Stomach (tissue), 9 donors: ENCODE measurements around the gene KREMEN2. TPM values are rescaled to one million over a fixed set of nuclear protein-coding genes. Genes with fewer than 3 reads are reported as not detected.

Source experiments
- DNase-seq, 2 donors: peaks; one replicate each; pipeline versions ENCODE4 v3.0.0 to v3.0.0-alpha.2; 2013 to 2019
- H3K27ac ChIP-seq, 5 donors: fragments of 200-600 bp in 4 of 5; sonication (generic) in 4 of 5; one replicate each; pipeline ENCODE4 v1.5.1; 2013 to 2019; ENCODE audit warnings: mild to moderate bottlenecking in 1 of 5, moderate library complexity in 1 of 5
- H3K27me3 ChIP-seq, 3 donors: fragments of 200-600 bp; sonication (generic); one replicate each; pipeline ENCODE4 v1.5.1; 2017 to 2019; ENCODE audit warnings: mixed run types in 1 of 3
- H3K36me3 ChIP-seq, 4 donors: fragments of 200-600 bp; sonication (generic); 1 replicate in 3 of 4; 2 replicates in 1 of 4; pipeline ENCODE4 v1.5.1; 2016 to 2019
- H3K4me1 ChIP-seq, 4 donors: fragments of 200-600 bp; sonication (generic); one replicate each; pipeline ENCODE4 v1.5.1; 2016 to 2019
- H3K4me3 ChIP-seq, 4 donors: fragments of 200-600 bp; sonication (generic) in 3 of 4; one replicate each; pipeline ENCODE4 v1.5.1; 2016 to 2019; ENCODE audit warnings: mild to moderate bottlenecking in 1 of 4
- H3K9me3 ChIP-seq, 4 donors: fragments of 200-600 bp; sonication (generic); one replicate each; pipeline ENCODE4 v1.5.1; 2016 to 2019
- EP300 ChIP-seq: sonication (generic); formaldehyde crosslinking; IDR thresholded peaks from one replicate; pipeline ENCODE4 v1.6.1; 2017; ENCODE audit warnings: antibody characterized with exemption
- POLR2A ChIP-seq, 4 donors: fragments of 450-650 bp; IDR thresholded peaks; one replicate each; pipeline ENCODE4 v1.6.1; 2016; ENCODE audit warnings: antibody characterized with exemption in 4 of 4, control low read depth in 2 of 4, mild to moderate bottlenecking in 1 of 4, moderate library complexity in 1 of 4
- POLR2AphosphoS5 ChIP-seq, 3 donors: sonication (generic); formaldehyde crosslinking; IDR thresholded peaks; one replicate each; pipeline ENCODE4 v1.6.1; 2016; ENCODE audit warnings: antibody characterized with exemption in 3 of 3
- WGBS, 5 donors: extraction: QIAGEN DNeasy Blood & Tissue Kit in 3 of 5; methylation state at CpG; one replicate each; pipeline versions ENCODE4 v1.1.5 to v1.1.7; 2013 to 2018; 5-methylcytosine and 5-hydroxymethylcytosine counted together
- intact Hi-C: fragments of 100-400 bp; cut with DNase I; formaldehyde crosslinking; loops from one replicate; pipeline ENCODE4 v1.15.1; 2023; ENCODE audit warnings: low total_unique reads
- polyA plus RNA-seq, 3 donors: library from polyadenylated mRNA; stranded (reverse); fragments of 200-250 nt; gene quantifications; one replicate each; pipeline ENCODE4 v1.2.3, GENCODE V29; 2013
- total RNA-seq, 5 donors: library from RNA; depleted of rRNA; stranded (reverse); fragments of >200 nt; gene quantifications; one replicate each; pipeline versions ENCODE4 v1.1.0 to v1.2.3, GENCODE V29; 2014 to 2016
- TF ChIP-seq, protein P1 (sequence below), 7 experiments: fragments of 450-650 bp in 4 of 7; fragments of 200-600 bp in 3 of 7; sonication (generic) in 3 of 7; IDR thresholded peaks; one replicate each; pipeline ENCODE4 v1.5.1; 2016 to 2019; ENCODE audit warnings: antibody characterized with exemption in 7 of 7, control low read depth in 2 of 7, mild to moderate bottlenecking in 1 of 7
- donor health status: healthy with polysubstance abuse.
- donor health status: Bipolar disorder and iron deficiency.
- donor health status: healthy.

KREMEN2 gene
- total and polyA plus RNA-seq, 8 donors, result 0.37 to 1.1 TPM; not detected in 6

GRCh38 chr16:2999929-3000328 is 35.9 kb downstream of the KREMEN2 start:
- no peaks in the 10 kb centered on the region for H3K36me3 ChIP-seq
- no peaks in the 10 kb centered on the region for H3K9me3 ChIP-seq
- TF ChIP-seq POLR2AphosphoS5 (IDR thresholded peaks at IDR 0.05), result no peak
- TF ChIP-seq POLR2A (IDR thresholded peaks at IDR 0.05), result no peak
- TF ChIP-seq, protein P1, sequence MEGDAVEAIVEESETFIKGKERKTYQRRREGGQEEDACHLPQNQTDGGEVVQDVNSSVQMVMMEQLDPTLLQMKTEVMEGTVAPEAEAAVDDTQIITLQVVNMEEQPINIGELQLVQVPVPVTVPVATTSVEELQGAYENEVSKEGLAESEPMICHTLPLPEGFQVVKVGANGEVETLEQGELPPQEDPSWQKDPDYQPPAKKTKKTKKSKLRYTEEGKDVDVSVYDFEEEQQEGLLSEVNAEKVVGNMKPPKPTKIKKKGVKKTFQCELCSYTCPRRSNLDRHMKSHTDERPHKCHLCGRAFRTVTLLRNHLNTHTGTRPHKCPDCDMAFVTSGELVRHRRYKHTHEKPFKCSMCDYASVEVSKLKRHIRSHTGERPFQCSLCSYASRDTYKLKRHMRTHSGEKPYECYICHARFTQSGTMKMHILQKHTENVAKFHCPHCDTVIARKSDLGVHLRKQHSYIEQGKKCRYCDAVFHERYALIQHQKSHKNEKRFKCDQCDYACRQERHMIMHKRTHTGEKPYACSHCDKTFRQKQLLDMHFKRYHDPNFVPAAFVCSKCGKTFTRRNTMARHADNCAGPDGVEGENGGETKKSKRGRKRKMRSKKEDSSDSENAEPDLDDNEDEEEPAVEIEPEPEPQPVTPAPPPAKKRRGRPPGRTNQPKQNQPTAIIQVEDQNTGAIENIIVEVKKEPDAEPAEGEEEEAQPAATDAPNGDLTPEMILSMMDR (IDR thresholded peaks at IDR 0.05), result no peak
- TF ChIP-seq EP300, result no peak
- peaks cover 0 to 69% (median 0%) of the 10 kb centered on the region in 3 donors for H3K27me3 ChIP-seq
- no peak overlapping the region for H3K27ac ChIP-seq
- WGBS, 5 donors, result 78 to 90% (median 85%) methylated on average over 6 of the region's 6 CpGs
- intact Hi-C loops, result no loop called here
- DNase-seq, result no peak
- H3K4me1 ChIP-seq, result peaks cover 4 to 11% (median 8%) of the 10 kb centered on the region in 4 donors
- no peak overlapping the region for H3K4me3 ChIP-seq

DNA sequence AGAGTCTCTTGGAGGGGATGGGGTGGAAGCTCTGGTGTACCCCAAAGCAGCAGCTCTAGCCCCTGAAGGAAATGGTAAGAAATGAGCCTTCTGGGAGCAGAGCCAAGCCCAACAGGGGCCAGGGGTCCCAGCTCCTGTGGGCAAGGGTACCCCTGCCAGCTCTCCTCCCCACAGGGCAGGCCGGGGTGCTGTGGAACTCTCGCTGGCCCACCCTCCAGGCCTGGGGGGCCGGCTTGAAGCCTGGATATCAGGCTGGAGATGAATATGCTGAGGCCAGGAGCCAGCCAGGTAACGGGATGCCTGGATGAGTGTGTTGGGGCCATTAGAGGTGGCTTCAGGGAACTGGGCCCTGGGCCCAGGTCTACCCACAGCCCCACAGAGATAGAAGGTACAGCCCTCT is 36.5 kb downstream of the KREMEN2 start:
- Histone ChIP-seq H3K27me3 (peaks cover 0 to 69% (median 0%) of the 10 kb centered on the region in 3 donors), H3K9me3 (no peaks in the 10 kb centered on the region), H3K4me1 (peaks cover 4 to 15% (median 12%) of the 10 kb centered on the region in 4 donors), H3K27ac (no peak overlapping the region), H3K36me3 (no peaks in the 10 kb centered on the region), H3K4me3 (no peak overlapping the region)
- DNase-seq, result no peak
- TF ChIP-seq POLR2AphosphoS5 (IDR thresholded peaks at IDR 0.05), result no peak
- no peak for TF ChIP-seq EP300
- no peak for TF ChIP-seq POLR2A (IDR thresholded peaks at IDR 0.05)
- TF ChIP-seq, protein P1 (IDR thresholded peaks at IDR 0.05), result no peak
- intact Hi-C loops, result no loop called here
- 67 to 89% (median 84%) methylated on average over 4 of the region's 4 CpGs for WGBS, 5 donors

- Histone ChIP-seq H3K27me3 (peaks cover 0 to 71% (median 4%) of the 10 kb centered on the region in 3 donors), H3K9me3 (no peaks in the 10 kb centered on the region), H3K36me3 (no peaks in the 10 kb centered on the region), H3K27ac (no peak overlapping the region), H3K4me1 (peaks cover 4 to 23% (median 13%) of the 10 kb centered on the region in 4 donors), H3K4me3 (no peak overlapping the region)
- WGBS, 5 donors, result 67 to 86% (median 83%) methylated on average over 9 to 12 of the region's 12 CpGs
- intact Hi-C loops, result no loop called here
- TF ChIP-seq, protein P1 (IDR thresholded peaks at IDR 0.05), result no peak
- TF ChIP-seq EP300, result no peak
- TF ChIP-seq POLR2A (IDR thresholded peaks at IDR 0.05), result no peak
- TF ChIP-seq POLR2AphosphoS5 (IDR thresholded peaks at IDR 0.05), result no peak
- DNase-seq, result no peak
These were observed 37.2 kb downstream of the KREMEN2 start for GRCh38 chr16:3001316-3001715.

GRCh38 chr16:3003582-3004270 is 39.7 kb downstream of the KREMEN2 start:
- intact Hi-C loops, result no loop called here
- peaks cover 0 to 73% (median 11%) of the 10 kb centered on the region in 3 donors for H3K27me3 ChIP-seq
- WGBS, 5 donors, result 7 to 15% (median 8%) methylated on average over 27 to 58 of the region's 58 CpGs

More at GRCh38 chr16:3003582-3004270, 39.7 kb downstream of the KREMEN2 start:
- Histone ChIP-seq H3K4me3 (peak overlapping the region in 3 of 4 donors; percentile 22 to 43 (median 26)), H3K4me1 (peaks cover 21 to 47% (median 33%) of the 10 kb centered on the region in 4 donors), H3K9me3 (no peaks in the 10 kb centered on the region), H3K36me3 (no peaks in the 10 kb centered on the region), H3K27ac (peak overlapping the region in 2 of 5 donors; percentile 53 to 84)
- TF ChIP-seq, protein P1 (IDR thresholded peaks at IDR 0.05), result peak in 4 of 7 experiments; percentile 19 to 76 (median 34)
- TF ChIP-seq POLR2AphosphoS5 (IDR thresholded peaks at IDR 0.05) (peak; percentile 20 to 86 (median 46)), EP300 (no peak)
- DNase-seq, result peak; percentile 98 to 99
